Left forelimb (tissue), 1 donor: ENCODE measurements around the gene ZNF334.

Source experiments
- DNase-seq: peaks from one replicate; pipeline ENCODE4 v3.0.0-alpha.2; 2018; ENCODE audit warnings: low spot score

The ZNF334 gene

DNA sequence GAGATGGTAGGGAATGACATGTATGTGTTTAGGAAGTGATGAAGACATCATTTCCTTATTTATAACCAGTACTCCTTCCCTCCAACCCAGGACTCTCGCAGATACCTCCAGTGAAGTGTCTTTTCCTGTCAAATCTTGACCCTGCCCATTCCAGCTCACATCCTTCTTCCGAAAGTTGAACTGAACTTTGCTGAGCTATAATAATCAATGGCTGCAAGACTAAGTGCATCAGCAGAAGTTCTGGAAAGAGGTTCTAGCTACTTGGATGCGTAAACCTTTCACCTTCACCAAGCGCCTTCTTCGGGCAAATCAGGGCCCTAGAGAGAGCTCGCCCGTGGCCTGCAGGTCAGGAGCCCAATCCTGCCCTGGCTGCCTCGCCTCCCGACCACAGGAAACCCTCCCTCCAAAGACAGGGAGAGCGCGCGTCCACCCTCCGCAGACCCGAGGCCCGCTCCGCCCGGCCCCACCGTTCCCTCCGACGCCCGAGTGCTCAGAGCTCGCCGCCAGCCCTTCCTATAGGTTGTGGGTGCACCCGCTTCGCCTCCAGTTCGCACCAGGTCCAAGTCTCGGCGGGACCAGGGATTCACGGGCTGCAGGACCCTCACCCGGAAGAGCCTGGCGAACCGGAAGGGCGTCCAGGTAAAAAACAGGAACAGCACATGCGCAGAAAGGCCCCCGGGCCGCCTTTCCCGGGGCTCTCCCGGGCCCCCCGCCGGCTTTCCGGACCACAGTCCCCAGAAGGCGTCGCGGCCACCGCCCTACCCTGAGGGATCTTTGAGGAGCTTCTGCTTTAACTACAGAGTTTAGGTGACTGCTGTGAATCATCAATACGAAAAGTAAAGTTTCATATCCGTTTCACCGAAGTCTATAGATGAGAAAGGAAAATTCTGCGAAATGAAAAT is at the start of gene ZNF334:
Gene ZNF334, minus strand, starts transcription at position 617 of the 902 bp plus-strand sequence. CDS start 1,457 bp downstream, outside the sequence.
- DNase-seq: peak; percentile 86

- DNase-seq: peak; percentile 79
Observed at GRCh38 chr20:46562373-46563169, 49.2 kb upstream of the ZNF334 start.

- no peak for DNase-seq
Observed at GRCh38 chr20:46562009-46562372, 48.6 kb upstream of the ZNF334 start.

DNA sequence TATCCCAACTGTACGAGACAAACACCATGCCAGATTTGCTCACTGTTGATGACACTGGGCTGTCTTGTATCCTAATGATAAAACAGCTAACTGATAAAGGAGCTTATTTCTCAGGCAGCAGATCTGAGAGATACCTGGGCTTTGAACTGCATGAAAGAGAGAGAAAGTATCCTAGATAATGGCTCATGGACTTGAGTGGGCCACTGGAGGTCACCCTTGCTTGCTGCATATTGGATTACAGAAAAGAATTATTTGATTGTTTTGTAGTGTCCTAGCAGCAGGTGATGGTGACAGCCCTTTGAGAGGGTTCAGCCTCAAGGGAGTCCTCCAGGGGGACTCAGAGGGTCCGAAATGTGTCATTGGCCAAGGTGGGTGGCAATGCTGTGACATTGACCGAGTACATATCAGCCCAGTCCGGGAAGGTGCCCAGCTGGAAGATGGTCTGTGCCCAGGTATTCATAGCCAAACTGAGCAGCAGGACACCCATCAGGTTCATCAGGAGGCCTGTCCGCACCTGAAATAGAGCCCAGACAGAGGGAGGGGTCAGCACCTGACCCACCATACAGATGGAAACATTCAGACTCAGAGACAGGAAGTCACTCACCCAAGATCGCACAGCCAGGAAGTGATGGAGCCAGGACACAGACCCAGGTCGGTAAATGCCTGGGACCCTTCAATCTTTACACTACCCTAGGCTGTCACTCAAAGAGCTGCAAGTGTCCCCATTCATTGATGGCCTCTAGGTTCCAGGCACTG is 46.5 kb upstream of the ZNF334 start:
- DNase-seq: no peak

- no peak for DNase-seq
Observed at GRCh38 chr20:46559001-46559400, 45.6 kb upstream of the ZNF334 start.

DNA sequence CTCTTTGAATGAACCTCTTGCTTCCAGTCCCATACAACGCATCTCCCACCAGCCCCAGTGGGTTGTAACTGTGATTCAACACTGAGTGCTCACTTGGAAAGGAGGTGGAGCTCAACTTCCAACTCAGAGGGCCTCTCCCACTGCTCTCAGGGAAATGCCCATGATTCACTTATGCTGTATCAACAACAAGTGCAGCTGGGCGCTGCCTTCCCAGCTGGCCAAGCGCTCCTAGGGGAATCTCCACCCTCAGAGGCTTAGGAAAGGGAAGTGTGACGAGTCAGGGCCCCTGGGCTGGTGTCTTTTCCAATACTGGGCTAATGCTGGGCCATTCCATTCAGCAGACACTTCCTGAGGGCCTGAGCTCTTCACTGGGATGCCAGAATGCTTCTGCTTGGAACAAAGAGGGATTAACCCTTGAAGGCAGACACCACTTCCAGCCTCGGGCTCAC is 45.2 kb upstream of the ZNF334 start:
- no peak for DNase-seq

GRCh38 chr20:46557231-46557956 is 44.0 kb upstream of the ZNF334 start:
- DNase-seq: no peak

DNA sequence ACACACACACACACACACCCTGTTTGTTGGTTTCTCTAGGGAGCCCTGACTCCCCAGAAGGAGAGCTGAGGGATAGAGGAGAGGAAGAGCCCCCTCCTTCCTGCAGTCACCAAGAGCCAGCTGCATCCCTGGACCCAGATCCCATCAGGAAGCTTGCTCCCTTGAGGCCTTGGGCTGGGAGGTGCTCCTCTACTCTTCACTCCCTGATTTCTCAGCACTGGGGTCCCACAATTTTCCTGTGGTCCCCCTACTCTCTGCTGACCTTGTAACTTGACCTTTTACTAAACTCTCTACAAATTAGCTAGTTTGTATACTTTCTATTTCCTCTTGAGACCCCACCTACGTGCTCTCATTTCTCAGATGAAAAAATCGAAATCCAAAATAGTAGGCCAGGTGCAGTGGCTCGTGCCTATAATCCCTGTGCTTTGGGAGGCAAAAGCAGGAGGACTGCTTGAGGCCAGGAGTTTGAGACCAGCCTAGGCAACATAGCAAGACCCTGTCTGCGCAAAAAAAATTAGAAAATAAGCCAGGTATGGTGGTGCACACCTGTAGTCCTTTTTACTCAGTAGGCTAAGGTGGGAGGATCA is 42.1 kb upstream of the ZNF334 start:
- no peak for DNase-seq

DNA sequence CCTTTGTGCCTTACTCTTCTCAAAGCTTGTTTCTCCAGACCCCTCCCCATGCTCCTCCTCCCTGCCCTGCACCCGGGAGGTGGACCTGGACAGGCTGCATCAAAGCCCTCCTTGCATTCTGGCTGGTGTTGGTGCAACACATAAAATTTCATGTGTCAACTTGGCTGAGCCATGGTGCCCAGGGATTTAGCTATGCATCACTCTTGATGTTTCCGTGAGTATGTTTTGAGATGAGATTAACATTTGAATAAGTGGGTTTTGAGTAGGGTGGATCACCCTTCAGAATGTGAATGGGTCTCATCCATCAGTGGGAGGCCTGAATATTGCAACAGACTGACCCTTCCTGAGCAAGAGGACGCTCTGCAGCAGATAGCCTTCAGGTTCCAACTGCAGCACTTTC is 41.5 kb upstream of the ZNF334 start:
- DNase-seq: no peak

DNA sequence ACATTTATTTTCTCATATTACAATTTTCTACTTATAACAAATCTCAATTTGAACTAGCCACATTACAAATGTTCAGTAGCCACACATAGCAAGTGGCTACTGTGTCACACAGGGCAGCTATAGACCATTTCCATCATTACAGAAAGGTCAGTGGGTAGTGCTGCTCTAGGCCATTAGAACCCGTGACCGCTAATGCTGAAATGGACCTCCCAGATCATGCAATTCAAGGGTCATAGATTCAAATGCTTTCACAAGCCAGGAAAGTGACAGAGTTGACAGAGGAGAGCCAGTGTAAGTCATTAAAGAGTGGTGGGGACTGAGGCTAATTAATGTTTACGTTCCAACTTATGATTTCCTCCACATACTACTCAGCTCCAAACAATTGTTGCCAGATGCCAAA is 40.6 kb upstream of the ZNF334 start:
- DNase-seq: no peak

DNA sequence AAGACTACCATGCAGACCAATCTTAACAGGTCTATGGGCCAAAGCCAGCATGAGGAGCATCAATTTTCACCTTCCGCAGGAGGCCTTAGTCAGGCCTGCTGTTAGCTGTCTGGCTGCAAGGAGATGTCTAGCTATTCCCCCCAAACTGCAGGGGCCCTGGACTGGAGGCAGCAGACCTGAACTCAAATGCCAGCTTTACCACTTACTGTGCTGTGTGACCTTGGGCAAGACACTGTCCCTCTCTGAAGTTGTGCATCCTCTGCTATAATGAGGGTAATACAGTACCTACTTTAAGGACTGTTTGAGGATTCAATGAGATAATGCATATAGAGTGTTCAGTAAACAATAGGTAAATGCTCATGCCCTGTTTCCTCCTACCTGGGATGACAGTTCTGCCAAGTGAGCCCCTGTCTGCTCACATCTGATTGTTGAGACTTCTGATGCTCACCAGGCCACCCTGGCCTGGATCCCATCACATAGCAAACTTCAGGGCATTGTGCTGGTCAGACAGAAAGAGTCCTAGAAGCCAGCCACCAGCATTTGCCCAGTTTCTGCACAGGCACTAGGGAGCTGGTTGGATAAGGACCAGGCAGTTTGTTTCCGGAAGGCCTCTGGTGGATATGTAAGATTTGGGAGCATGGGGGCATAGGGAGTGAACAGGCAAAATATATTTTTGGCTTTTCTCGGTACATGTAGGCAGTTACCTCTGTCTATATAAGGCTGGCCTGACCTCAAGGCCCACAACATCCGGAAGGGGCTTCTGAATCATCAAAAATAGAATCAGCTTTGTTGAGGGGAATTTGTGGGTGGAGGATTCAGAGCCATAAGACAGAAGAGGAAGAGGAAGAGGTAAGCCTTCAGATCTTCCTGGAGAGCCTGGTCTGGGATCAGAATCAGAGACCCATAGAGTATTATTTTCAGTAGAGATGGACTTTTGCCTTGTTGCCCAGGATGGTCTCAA is 39.4 kb upstream of the ZNF334 start:
- no peak for DNase-seq

- DNase-seq: no peak
Observed at GRCh38 chr20:46551522-46552381, 38.4 kb upstream of the ZNF334 start.

DNA sequence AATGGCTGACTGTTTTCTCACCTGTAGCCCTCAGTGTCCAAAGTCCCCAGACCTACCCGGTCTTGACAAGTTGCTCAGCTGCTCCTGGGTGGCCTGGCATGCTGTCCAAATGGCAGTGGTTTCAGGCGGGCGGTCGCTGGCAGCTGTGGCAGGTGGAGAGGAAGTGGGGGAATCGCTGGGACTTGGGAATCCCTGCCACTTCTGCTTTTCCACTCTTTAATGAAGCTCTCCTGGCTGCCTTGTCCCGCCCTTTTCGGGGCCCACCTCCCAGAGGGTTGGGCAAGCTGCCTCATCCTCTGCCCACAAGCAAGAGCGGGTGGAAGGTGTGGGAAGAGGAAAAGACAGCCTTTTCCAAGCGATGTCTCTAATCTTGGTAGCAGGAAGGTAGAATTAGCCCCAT is 37.1 kb upstream of the ZNF334 start, which contains the start of gene OCSTAMP:
Gene OCSTAMP, minus strand, starts transcription at position 194 of the 400 bp plus-strand sequence. Its CDS starts 94 bp downstream, at position 100.
- DNase-seq: no peak

DNA sequence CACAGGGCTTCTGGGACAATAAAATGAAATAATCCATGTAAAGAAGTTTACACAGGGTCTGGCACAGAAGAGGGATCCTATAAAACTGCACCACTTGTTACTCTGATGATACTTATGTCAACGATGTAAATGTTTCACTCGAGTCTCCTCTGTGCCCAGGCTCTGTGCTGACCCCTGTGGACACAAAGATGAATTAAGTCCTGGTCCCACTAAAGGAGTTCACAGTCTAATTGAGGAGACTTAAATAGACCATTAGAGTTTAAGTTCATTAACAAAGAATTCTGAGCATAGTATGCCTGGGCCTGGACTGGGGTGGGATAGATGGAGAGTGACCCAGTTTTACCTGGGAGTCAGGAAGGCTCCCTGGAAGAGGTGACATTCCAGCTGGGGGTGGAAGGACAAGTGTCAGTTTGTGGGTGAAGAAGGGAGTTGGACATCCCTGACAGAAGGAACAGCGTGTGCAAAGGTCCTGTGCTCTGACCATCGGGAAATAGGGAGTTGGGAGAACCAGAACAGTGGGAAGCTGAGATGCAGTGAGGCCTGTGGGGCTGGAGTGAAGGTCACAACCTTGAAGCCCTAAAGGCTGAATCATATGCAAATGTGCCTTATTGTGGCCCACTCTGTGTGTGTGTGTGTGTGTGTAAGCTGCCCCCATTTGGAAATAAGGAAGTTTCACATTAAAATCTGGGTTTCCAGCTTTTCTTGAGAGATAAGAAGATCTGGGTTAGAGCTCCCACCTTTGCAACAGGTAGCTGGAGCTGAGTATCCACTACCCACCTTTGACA is 36.0 kb upstream of the ZNF334 start:
- DNase-seq: no peak

GRCh38 chr20:46548688-46549087 is 35.3 kb upstream of the ZNF334 start:
- no peak for DNase-seq

- no peak for DNase-seq
Observed at GRCh38 chr20:46547995-46548394, 34.6 kb upstream of the ZNF334 start.

GRCh38 chr20:46546936-46547335 is 33.6 kb upstream of the ZNF334 start:
- DNase-seq: no peak

- DNase-seq: no peak
Observed at GRCh38 chr20:46546298-46546697, 32.9 kb upstream of the ZNF334 start.
